A673 (cell line): ENCODE measurements around the gene C16orf54.

Experiments
- EZH2 ChIP-seq: fragments of 200-600 bp; sonication (generic); IDR thresholded peaks from 2 replicates; pipeline ENCODE4 v1.6.1; 2017; ENCODE audit warnings: borderline replicate concordance, low read depth, mild to moderate bottlenecking, mixed read lengths, antibody characterized with exemption, low read length; ENCODE audit not compliant: poor library complexity, severe bottlenecking
- TF ChIP-seq, protein P1 (sequence below): fragments of 300-800, 200-600 bp; sonication (generic); conservative IDR thresholded peaks from 2 replicates; pipeline ENCODE4 v1.5.1; 2017; ENCODE audit warnings: low read depth, mild to moderate bottlenecking, antibody characterized with exemption, low read length, moderate library complexity, mixed read lengths

DNA sequence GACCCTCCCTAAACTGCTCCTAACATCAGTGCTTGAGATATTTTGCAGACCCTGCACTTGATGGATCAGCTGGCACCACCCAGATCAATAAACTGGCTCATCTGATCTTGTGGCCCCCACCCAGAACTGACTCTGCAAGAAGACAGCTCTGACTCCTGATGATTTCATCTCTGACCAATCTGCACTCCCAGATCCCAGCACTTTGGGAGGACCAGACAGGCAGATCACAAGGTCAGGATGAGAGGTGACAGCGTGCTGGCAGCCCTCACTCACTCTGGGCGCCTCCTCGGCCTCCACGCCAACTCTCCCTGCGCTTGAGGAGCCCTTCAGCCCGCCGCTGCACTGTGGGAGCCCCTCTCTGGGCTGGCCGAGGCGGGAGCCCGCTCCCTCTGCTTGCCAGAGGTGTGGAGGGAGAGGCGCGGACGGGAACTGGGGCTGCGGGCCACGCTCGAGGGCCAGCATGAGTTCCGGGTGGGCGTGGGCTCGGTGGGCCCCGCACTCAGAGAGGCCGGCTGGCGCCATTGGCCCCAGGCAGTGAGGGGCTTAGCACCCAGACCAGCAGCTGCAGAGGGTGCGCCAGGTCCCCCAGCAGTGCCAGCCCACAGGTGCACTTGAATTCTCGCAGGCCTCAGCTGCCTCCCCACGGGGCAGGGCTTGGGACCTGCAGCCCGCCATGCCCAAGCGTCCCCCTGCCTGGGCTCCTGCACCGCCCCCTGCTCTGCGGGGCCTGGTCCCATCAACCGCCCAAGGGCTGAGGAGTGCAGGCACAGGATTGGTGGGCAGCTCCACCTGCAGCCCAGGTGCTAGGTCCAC is 2.4 kb upstream of the C16orf54 start:
- no peak for TF ChIP-seq EZH2
- TF ChIP-seq, protein P1, sequence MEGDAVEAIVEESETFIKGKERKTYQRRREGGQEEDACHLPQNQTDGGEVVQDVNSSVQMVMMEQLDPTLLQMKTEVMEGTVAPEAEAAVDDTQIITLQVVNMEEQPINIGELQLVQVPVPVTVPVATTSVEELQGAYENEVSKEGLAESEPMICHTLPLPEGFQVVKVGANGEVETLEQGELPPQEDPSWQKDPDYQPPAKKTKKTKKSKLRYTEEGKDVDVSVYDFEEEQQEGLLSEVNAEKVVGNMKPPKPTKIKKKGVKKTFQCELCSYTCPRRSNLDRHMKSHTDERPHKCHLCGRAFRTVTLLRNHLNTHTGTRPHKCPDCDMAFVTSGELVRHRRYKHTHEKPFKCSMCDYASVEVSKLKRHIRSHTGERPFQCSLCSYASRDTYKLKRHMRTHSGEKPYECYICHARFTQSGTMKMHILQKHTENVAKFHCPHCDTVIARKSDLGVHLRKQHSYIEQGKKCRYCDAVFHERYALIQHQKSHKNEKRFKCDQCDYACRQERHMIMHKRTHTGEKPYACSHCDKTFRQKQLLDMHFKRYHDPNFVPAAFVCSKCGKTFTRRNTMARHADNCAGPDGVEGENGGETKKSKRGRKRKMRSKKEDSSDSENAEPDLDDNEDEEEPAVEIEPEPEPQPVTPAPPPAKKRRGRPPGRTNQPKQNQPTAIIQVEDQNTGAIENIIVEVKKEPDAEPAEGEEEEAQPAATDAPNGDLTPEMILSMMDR, result no peak
